Measurements from ENCODE around the gene LDHAL6B. TPM values are rescaled to one million over a fixed set of nuclear protein-coding genes. Genes with fewer than 3 reads are reported as not detected.

The LDHAL6B gene
- total and polyA plus RNA-seq, 2 of the 8 experiments (the other 6 are each of a cell fraction or from before 2014, with no cell fraction given) = not detected

DNA sequence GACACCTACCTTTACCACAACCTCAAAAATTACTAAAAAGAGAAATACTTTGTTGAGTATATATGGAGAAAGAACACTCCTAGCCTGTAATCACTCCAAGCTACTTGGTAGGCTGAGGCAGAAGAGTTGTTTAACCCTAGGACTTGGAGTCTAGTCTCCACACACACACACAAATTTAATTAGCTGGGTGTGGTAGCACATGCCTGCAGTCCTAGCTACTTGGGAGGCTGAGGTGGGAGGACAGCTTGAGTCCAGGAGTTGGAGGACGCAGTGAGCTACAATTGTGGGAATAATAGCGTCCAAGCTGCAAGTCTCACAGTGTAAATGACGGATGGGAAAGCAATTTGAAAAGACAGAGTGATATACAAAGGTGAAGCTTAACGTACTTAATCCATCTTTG lies 50.5 kb downstream of the LDHAL6B start:
- Histone ChIP-seq H2BK15ac (ENCODE audit: low read length) (no peak overlapping the region), H3K27me3 (replicated peaks in 1 of 4; ENCODE audit: control insufficient read depth in 3 of 4, extremely low read depth in 1 of 4, insufficient read depth in 3 of 4, low read length in 3 of 4) (no peaks in the 10 kb centered on the region), H4K5ac (ENCODE audit: insufficient read length, low read depth, low read length) (no peak overlapping the region), H3K79me2 (ENCODE audit: control insufficient read depth in 1 of 2, insufficient read depth in 2 of 2, low read length in 2 of 2) (no peaks in the 10 kb centered on the region), H4K8ac (ENCODE audit: extremely low read depth, insufficient read depth, low read length) (no peak overlapping the region), H3K4me3 (ENCODE audit: extremely low read depth in 1 of 4, insufficient read depth in 2 of 4, low read depth in 3 of 4, low read length in 4 of 4) (no peak overlapping the region), H3K4ac (replicated peaks; ENCODE audit: insufficient read length, low read depth, low read length) (no peak overlapping the region), H3K79me1 (ENCODE audit: low read depth, low read length) (no peaks in the 10 kb centered on the region), H2AFZ (ENCODE audit: low read length) (no peak overlapping the region), H3K56ac (replicated peaks; ENCODE audit: insufficient read length, low read depth, low read length) (no peak overlapping the region), H3K9me3 (ENCODE audit: insufficient read depth in 2 of 2, low read depth in 1 of 2, low read length in 1 of 2) (no peaks in the 10 kb centered on the region), H4K91ac (replicated peaks; ENCODE audit: insufficient read length, low read length) (no peak overlapping the region), H2BK20ac (ENCODE audit: low read length) (no peak overlapping the region), H3K23ac (ENCODE audit: insufficient read length) (no peak overlapping the region), H2BK120ac (replicated peaks; ENCODE audit: low read depth, low read length) (no peak overlapping the region), H3K9ac (replicated peaks in 1 of 4; ENCODE audit: extremely low read depth in 1 of 4, low read depth in 3 of 4, low read length in 3 of 4) (no peak overlapping the region), H2AK5ac (ENCODE audit: low read depth, low read length) (no peak overlapping the region), H3K18ac (ENCODE audit: extremely low read depth, low read length) (no peak overlapping the region), H3K23me2 (ENCODE audit: low read depth, low read length) (no peaks in the 10 kb centered on the region), H3K4me1 (replicated peaks in 1 of 4; ENCODE audit: control insufficient read depth in 3 of 4, insufficient read depth in 4 of 4, low read length in 3 of 4) (no peaks in the 10 kb centered on the region), H4K20me1 (replicated peaks in 1 of 2; ENCODE audit: control insufficient read depth in 1 of 2, insufficient read depth in 2 of 2, low read length in 2 of 2) (peaks cover 0 to 2% of the 10 kb centered on the region in 2 experiments), H3K27ac (ENCODE audit: low read depth, low read length) (no peak overlapping the region), H3K36me3 (ENCODE audit: control insufficient read depth in 2 of 4, insufficient read depth in 4 of 4, low read length in 3 of 4) (peaks cover 0 to 5% (median 0%) of the 10 kb centered on the region in 4 experiments; a peak in 1 of 8 replicates), H2BK12ac (ENCODE audit: low read depth, low read length) (no peak overlapping the region), H3K4me2 (ENCODE audit: insufficient read depth in 1 of 2, low read depth in 2 of 2, low read length in 2 of 2) (no peak overlapping the region), H2BK5ac (ENCODE audit: low read depth, low read length) (no peak overlapping the region), H3K14ac (ENCODE audit: insufficient read length) (no peak overlapping the region)
- ChIA-PET CTCF (ENCODE audit: partially characterized antibody) (interaction anchor here (0.6 to 7.6 kb wide), 4 partner anchors 11 to 236 kb away, joined by 3 to 46 read pairs (median 3); no protein-coding TSS in a partner anchor), POLR2A (ENCODE audit: partially characterized antibody) (interaction anchor here (0.6 kb wide), 1 partner anchor 25 kb away, joined by 3 read pairs; no protein-coding TSS in a partner anchor)
- TF ChIP-seq POLR2A (IDR thresholded peaks at IDR 0.05; ENCODE audit: control extremely low read depth in 1 of 2, low read depth in 2 of 2, low read length in 2 of 2) (no peak), GABPA (IDR thresholded peaks at IDR 0.05; ENCODE audit: borderline replicate concordance, insufficient read depth, low read length) (no peak), TBP (IDR thresholded peaks at IDR 0.05; ENCODE audit: low read depth, low read length) (no peak), SP1 (IDR thresholded peaks at IDR 0.05; ENCODE audit: low read depth, low read length) (no peak), NANOG (IDR thresholded peaks at IDR 0.05; ENCODE audit: insufficient read depth, low read depth, low read length, poor library complexity, severe bottlenecking) (no peak), PHF8 (conservative IDR thresholded peaks at IDR 0.05; ENCODE audit: low read depth, low read length) (no peak), JUN (IDR thresholded peaks at IDR 0.05; ENCODE audit: low read depth, low read length) (no peak)
- DNase-seq (ENCODE audit: low read depth in 1 of 2, low spot score in 2 of 2) = no peak
- FAIRE-seq = no peak
- WGBS, 2 experiments (ENCODE audit: extremely low coverage in 1 of 2, insufficient coverage in 1 of 2, insufficient read length in 1 of 2, insufficient replicate concordance in 2 of 2, low coverage in 1 of 2, low lambda C conversion rate in 2 of 2, missing lambda C conversion rate in 1 of 2) = 67% methylated on average over 4 of the region's 4 CpGs; no CpG with 5 or more reads in 1 of the 2 experiments

Measured in H1 (cell line).